ENCODE results near the gene DEK. TPM values are rescaled to one million over a fixed set of nuclear protein-coding genes. Genes with fewer than 3 reads are reported as not detected.

DEK gene
- total RNA-seq, 2 experiments from 2014 or later = 52.7 to 56.7 TPM

DNA sequence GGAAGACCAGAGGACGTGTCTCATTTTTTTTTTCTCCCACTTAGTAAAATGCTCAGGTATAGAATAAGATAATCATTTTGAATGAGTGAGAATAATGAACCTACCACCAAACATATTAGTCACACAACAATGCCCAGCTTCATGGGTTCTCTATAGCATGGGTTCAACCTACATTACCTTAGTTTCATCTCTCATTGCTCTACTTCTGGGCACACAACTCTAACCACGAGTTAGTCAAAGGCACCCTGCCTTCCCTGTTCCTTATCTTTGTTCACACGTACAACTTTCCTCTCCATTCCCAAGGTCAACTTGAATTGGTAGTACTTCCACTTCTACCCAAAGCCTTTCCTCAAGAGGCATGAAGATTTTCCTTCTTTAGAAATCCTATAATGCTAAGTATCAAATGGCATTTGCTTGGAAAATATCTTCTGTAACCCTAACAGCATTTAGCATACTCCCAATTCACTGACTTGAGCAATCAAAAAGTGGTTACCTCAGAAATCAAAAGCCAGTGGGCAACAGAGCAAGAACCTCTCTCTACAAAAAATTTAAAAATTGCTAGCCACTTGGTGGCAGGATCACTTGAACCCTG is 20.9 kb downstream of the DEK start:
- ChIA-PET POLR2A (no interaction called here), CTCF (no interaction called here)
- peaks cover 64% of the 10 kb centered on the region for H3K4me1 Mint-ChIP-seq (ENCODE audit: low read depth)
- TF ChIP-seq, protein P1, sequence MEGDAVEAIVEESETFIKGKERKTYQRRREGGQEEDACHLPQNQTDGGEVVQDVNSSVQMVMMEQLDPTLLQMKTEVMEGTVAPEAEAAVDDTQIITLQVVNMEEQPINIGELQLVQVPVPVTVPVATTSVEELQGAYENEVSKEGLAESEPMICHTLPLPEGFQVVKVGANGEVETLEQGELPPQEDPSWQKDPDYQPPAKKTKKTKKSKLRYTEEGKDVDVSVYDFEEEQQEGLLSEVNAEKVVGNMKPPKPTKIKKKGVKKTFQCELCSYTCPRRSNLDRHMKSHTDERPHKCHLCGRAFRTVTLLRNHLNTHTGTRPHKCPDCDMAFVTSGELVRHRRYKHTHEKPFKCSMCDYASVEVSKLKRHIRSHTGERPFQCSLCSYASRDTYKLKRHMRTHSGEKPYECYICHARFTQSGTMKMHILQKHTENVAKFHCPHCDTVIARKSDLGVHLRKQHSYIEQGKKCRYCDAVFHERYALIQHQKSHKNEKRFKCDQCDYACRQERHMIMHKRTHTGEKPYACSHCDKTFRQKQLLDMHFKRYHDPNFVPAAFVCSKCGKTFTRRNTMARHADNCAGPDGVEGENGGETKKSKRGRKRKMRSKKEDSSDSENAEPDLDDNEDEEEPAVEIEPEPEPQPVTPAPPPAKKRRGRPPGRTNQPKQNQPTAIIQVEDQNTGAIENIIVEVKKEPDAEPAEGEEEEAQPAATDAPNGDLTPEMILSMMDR (IDR thresholded peaks at IDR 0.05) = no peak
- no peaks in the 10 kb centered on the region for H3K9me3 Mint-ChIP-seq
- H3K4me3 ChIP-seq (ENCODE audit: low read length) = no peak overlapping the region
- intact Hi-C loops (cut with DNase I, micrococcal nuclease) = no loop called here
- ATAC-seq (ENCODE audit: poor library complexity) (no peak), DNase-seq (no peak)
- H3K4me3 Mint-ChIP-seq = no peak overlapping the region
- H3K27ac Mint-ChIP-seq = peak overlapping the region; percentile 74
- H3K27me3 Mint-ChIP-seq = no peaks in the 10 kb centered on the region
- peaks cover 57% of the 10 kb centered on the region for H3K36me3 ChIP-seq (ENCODE audit: insufficient read depth, low read length)
- peaks cover 14% of the 10 kb centered on the region for H3K4me1 ChIP-seq (ENCODE audit: insufficient read depth, low read length)
- H3K36me3 Mint-ChIP-seq (ENCODE audit: low read depth) = peaks cover 87% of the 10 kb centered on the region
- no peak overlapping the region for H3K27ac ChIP-seq (ENCODE audit: low read depth in 1 of 2, low read length in 2 of 2)
- no peaks in the 10 kb centered on the region for H3K9me3 ChIP-seq (ENCODE audit: control insufficient read depth in 1 of 2, insufficient read depth in 1 of 2, low read length in 2 of 2)
- no peaks in the 10 kb centered on the region for H3K27me3 ChIP-seq (ENCODE audit: control insufficient read depth in 1 of 2, insufficient read depth in 2 of 2, low read length in 2 of 2)

- Histone ChIP-seq H3K9me3 (ENCODE audit: control insufficient read depth in 1 of 2, insufficient read depth in 1 of 2, low read length in 2 of 2) (no peaks in the 10 kb centered on the region), H3K36me3 (ENCODE audit: insufficient read depth, low read length) (peaks cover 54% of the 10 kb centered on the region), H3K27ac (ENCODE audit: low read depth in 1 of 2, low read length in 2 of 2) (no peak overlapping the region), H3K27me3 (ENCODE audit: control insufficient read depth in 1 of 2, insufficient read depth in 2 of 2, low read length in 2 of 2) (no peaks in the 10 kb centered on the region), H3K4me3 (ENCODE audit: low read length) (no peak overlapping the region), H3K4me1 (ENCODE audit: insufficient read depth, low read length) (peaks cover 14% of the 10 kb centered on the region)
- no peaks in the 10 kb centered on the region for H3K9me3 Mint-ChIP-seq
- intact Hi-C loops (cut with DNase I, micrococcal nuclease) = no loop called here
- ATAC-seq (ENCODE audit: poor library complexity) (no peak), DNase-seq (peak in 1 of 14 experiments; percentile 23)
- TF ChIP-seq, protein P1 (IDR thresholded peaks at IDR 0.05) = no peak
- H3K27ac Mint-ChIP-seq = peak overlapping the region; percentile 74
- peak overlapping the region; percentile 42 for H3K4me3 Mint-ChIP-seq
- ChIA-PET POLR2A (interaction anchor here (0.6 to 1.7 kb wide), 5 partner anchors 9 to 641 kb away, joined by 3 to 6 read pairs (median 3); partner anchors contain the start of genes KDM1B and TPMT), CTCF (interaction anchor here (0.8 to 1.1 kb wide), 2 partner anchors 12 to 20 kb away, joined by 3 read pairs; no protein-coding TSS in a partner anchor)
- H3K36me3 Mint-ChIP-seq (ENCODE audit: low read depth) = peaks cover 89% of the 10 kb centered on the region
- H3K27me3 Mint-ChIP-seq = no peaks in the 10 kb centered on the region
- peaks cover 62% of the 10 kb centered on the region for H3K4me1 Mint-ChIP-seq (ENCODE audit: low read depth)
Measured at GRCh38 chr6:18242062-18242851, 22.1 kb downstream of the DEK start.

DNA sequence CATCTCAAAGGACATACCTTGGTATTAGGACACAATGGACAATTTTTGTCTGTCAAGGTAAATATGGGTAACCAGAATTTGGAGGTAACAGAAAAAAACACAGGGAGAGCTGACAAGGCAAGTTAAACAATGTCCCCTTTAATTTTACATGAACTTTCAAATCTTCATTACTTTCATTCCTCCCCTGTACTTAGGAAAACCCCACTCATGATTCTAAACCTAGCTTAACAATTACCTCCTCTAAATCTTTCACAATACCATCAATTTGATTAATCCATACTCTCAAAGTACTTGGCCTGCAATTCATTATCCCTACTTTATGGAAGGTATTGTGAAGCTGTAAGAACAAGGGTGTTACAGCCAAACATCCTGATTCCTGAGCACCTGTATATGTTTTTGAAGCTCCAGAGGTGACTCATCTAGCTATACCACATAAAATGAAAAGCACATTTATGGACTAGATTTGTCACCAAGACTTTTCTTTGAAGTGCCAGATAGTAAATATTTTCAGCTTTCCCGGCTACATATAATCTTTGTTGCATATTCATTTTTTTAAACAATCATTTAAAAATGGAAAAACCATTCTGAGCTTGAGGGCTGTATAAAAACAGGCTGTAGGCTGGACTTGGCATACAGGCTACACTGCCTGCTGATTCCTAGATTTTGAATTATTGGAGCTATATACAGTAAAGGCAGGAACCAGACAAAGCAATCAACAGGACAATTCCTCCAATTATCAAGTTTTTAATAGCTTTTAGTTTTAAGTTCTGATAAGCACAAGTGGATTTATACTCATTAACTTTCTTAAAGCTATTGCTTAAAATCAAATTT is 22.9 kb downstream of the DEK start:
- peak overlapping the region in 1 of 2 donors; percentile 4 for H3K27ac ChIP-seq (ENCODE audit: low read depth in 1 of 2, low read length in 2 of 2)
- TF ChIP-seq, protein P1 (IDR thresholded peaks at IDR 0.05) = no peak
- Mint-ChIP-seq H3K36me3 (ENCODE audit: low read depth) (peaks cover 89% of the 10 kb centered on the region), H3K27me3 (no peaks in the 10 kb centered on the region), H3K4me1 (ENCODE audit: low read depth) (peaks cover 54% of the 10 kb centered on the region), H3K4me3 (no peak overlapping the region), H3K9me3 (no peaks in the 10 kb centered on the region), H3K27ac (peak overlapping the region; percentile 74)
- H3K36me3 ChIP-seq (ENCODE audit: insufficient read depth, low read length) = peaks cover 53% of the 10 kb centered on the region
- POLR2A ChIA-PET = interaction anchor here (0.6 to 1.7 kb wide), 5 partner anchors 10 to 640 kb away, joined by 3 to 6 read pairs (median 3); partner anchors contain the start of genes KDM1B and TPMT
- DNase-seq = no peak
- no peaks in the 10 kb centered on the region for H3K9me3 ChIP-seq (ENCODE audit: control insufficient read depth in 1 of 2, insufficient read depth in 1 of 2, low read length in 2 of 2)
- intact Hi-C loops (cut with DNase I, micrococcal nuclease) = no loop called here
- CTCF ChIA-PET = interaction anchor here (0.8 to 1.1 kb wide), 2 partner anchors 12 to 19 kb away, joined by 3 read pairs; no protein-coding TSS in a partner anchor
- no peak overlapping the region for H3K4me3 ChIP-seq (ENCODE audit: low read length)
- ATAC-seq (ENCODE audit: poor library complexity) = peak; percentile 51
- H3K4me1 ChIP-seq (ENCODE audit: insufficient read depth, low read length) = peaks cover 14% of the 10 kb centered on the region
- H3K27me3 ChIP-seq (ENCODE audit: control insufficient read depth in 1 of 2, insufficient read depth in 2 of 2, low read length in 2 of 2) = no peaks in the 10 kb centered on the region

Data from CD4-positive, alpha-beta T cell (primary cell).